ENCODE measurements around the gene SYNJ2.

The SYNJ2 gene

GRCh38 chr6:158038291-158039177 lies 56.9 kb downstream of the SYNJ2 start:
- no peak overlapping the region for H3K9ac ChIP-seq (ENCODE audit: low read length)
- H3K4me3 ChIP-seq (ENCODE audit: low read depth in 1 of 2, low read length in 2 of 2), result no peak overlapping the region
- no peaks in the 10 kb centered on the region for H3K27me3 ChIP-seq (ENCODE audit: control insufficient read depth in 1 of 2, insufficient read depth in 2 of 2, low read length in 2 of 2)
- H3K9me3 ChIP-seq (ENCODE audit: low read length), result no peaks in the 10 kb centered on the region
- H3K27ac ChIP-seq (ENCODE audit: low read depth, low read length), result no peak overlapping the region
- H3K36me3 ChIP-seq (ENCODE audit: insufficient read depth, low read length), result peaks cover 3% of the 10 kb centered on the region
- H3K4me1 ChIP-seq (ENCODE audit: insufficient read depth, low read length), result peaks cover 32% of the 10 kb centered on the region

- Histone ChIP-seq H3K4me3 (ENCODE audit: low read depth in 1 of 2, low read length in 2 of 2) (no peak overlapping the region), H3K27ac (ENCODE audit: low read depth, low read length) (no peak overlapping the region), H3K9ac (ENCODE audit: low read length) (no peak overlapping the region), H3K9me3 (ENCODE audit: low read length) (no peaks in the 10 kb centered on the region), H3K4me1 (ENCODE audit: insufficient read depth, low read length) (peaks cover 32% of the 10 kb centered on the region), H3K27me3 (ENCODE audit: control insufficient read depth in 1 of 2, insufficient read depth in 2 of 2, low read length in 2 of 2) (no peaks in the 10 kb centered on the region), H3K36me3 (ENCODE audit: insufficient read depth, low read length) (peaks cover 9% of the 10 kb centered on the region)
Measured at GRCh38 chr6:158039178-158039557, 57.5 kb downstream of the SYNJ2 start.

GRCh38 chr6:158039571-158040050 lies 57.9 kb downstream of the SYNJ2 start:
- H3K4me1 ChIP-seq (ENCODE audit: insufficient read depth, low read length), result peaks cover 32% of the 10 kb centered on the region
- no peaks in the 10 kb centered on the region for H3K27me3 ChIP-seq (ENCODE audit: control insufficient read depth in 1 of 2, insufficient read depth in 2 of 2, low read length in 2 of 2)
- no peak overlapping the region for H3K9ac ChIP-seq (ENCODE audit: low read length)
- no peak overlapping the region for H3K4me3 ChIP-seq (ENCODE audit: low read depth in 1 of 2, low read length in 2 of 2)
- H3K27ac ChIP-seq (ENCODE audit: low read depth, low read length), result no peak overlapping the region
- H3K36me3 ChIP-seq (ENCODE audit: insufficient read depth, low read length), result peaks cover 9% of the 10 kb centered on the region
- H3K9me3 ChIP-seq (ENCODE audit: low read length), result no peaks in the 10 kb centered on the region

- Histone ChIP-seq H3K36me3 (ENCODE audit: insufficient read depth, low read length) (peaks cover 9% of the 10 kb centered on the region), H3K27me3 (ENCODE audit: control insufficient read depth in 1 of 2, insufficient read depth in 2 of 2, low read length in 2 of 2) (no peaks in the 10 kb centered on the region), H3K4me1 (ENCODE audit: insufficient read depth, low read length) (peaks cover 32% of the 10 kb centered on the region), H3K4me3 (ENCODE audit: low read depth in 1 of 2, low read length in 2 of 2) (no peak overlapping the region), H3K27ac (ENCODE audit: low read depth, low read length) (no peak overlapping the region), H3K9ac (ENCODE audit: low read length) (no peak overlapping the region), H3K9me3 (ENCODE audit: low read length) (no peaks in the 10 kb centered on the region)
Measured at GRCh38 chr6:158040051-158040803, 58.6 kb downstream of the SYNJ2 start.

GRCh38 chr6:158040804-158041347 lies 59.2 kb downstream of the SYNJ2 start:
- no peak overlapping the region for H3K27ac ChIP-seq (ENCODE audit: low read depth, low read length)
- H3K27me3 ChIP-seq (ENCODE audit: control insufficient read depth in 1 of 2, insufficient read depth in 2 of 2, low read length in 2 of 2), result no peaks in the 10 kb centered on the region
- H3K9ac ChIP-seq (ENCODE audit: low read length), result no peak overlapping the region
- H3K9me3 ChIP-seq (ENCODE audit: low read length), result no peaks in the 10 kb centered on the region
- H3K4me1 ChIP-seq (ENCODE audit: insufficient read depth, low read length), result peaks cover 32% of the 10 kb centered on the region
- peaks cover 9% of the 10 kb centered on the region for H3K36me3 ChIP-seq (ENCODE audit: insufficient read depth, low read length)
- no peak overlapping the region for H3K4me3 ChIP-seq (ENCODE audit: low read depth in 1 of 2, low read length in 2 of 2)

GRCh38 chr6:158041370-158041769 lies 59.7 kb downstream of the SYNJ2 start:
- Histone ChIP-seq H3K27me3 (ENCODE audit: control insufficient read depth in 1 of 2, insufficient read depth in 2 of 2, low read length in 2 of 2) (no peaks in the 10 kb centered on the region), H3K36me3 (ENCODE audit: insufficient read depth, low read length) (peaks cover 9% of the 10 kb centered on the region), H3K27ac (ENCODE audit: low read depth, low read length) (no peak overlapping the region), H3K4me1 (ENCODE audit: insufficient read depth, low read length) (peaks cover 32% of the 10 kb centered on the region), H3K9ac (ENCODE audit: low read length) (no peak overlapping the region), H3K9me3 (ENCODE audit: low read length) (no peaks in the 10 kb centered on the region), H3K4me3 (ENCODE audit: low read depth in 1 of 2, low read length in 2 of 2) (no peak overlapping the region)

- peak overlapping the region; percentile 38 for H3K27ac ChIP-seq (ENCODE audit: low read depth, low read length)
- peaks cover 32% of the 10 kb centered on the region for H3K4me1 ChIP-seq (ENCODE audit: insufficient read depth, low read length)
- no peak overlapping the region for H3K4me3 ChIP-seq (ENCODE audit: low read depth in 1 of 2, low read length in 2 of 2)
- H3K9me3 ChIP-seq (ENCODE audit: low read length), result no peaks in the 10 kb centered on the region
- no peak overlapping the region for H3K9ac ChIP-seq (ENCODE audit: low read length)
- H3K36me3 ChIP-seq (ENCODE audit: insufficient read depth, low read length), result peaks cover 9% of the 10 kb centered on the region
- H3K27me3 ChIP-seq (ENCODE audit: control insufficient read depth in 1 of 2, insufficient read depth in 2 of 2, low read length in 2 of 2), result no peaks in the 10 kb centered on the region
Measured at GRCh38 chr6:158041788-158042187, 60.1 kb downstream of the SYNJ2 start.

GRCh38 chr6:158042245-158042798 lies 60.7 kb downstream of the SYNJ2 start:
- Histone ChIP-seq H3K4me3 (ENCODE audit: low read depth in 1 of 2, low read length in 2 of 2) (no peak overlapping the region), H3K4me1 (ENCODE audit: insufficient read depth, low read length) (peaks cover 32% of the 10 kb centered on the region), H3K36me3 (ENCODE audit: insufficient read depth, low read length) (peaks cover 9% of the 10 kb centered on the region), H3K9me3 (ENCODE audit: low read length) (no peaks in the 10 kb centered on the region), H3K27ac (ENCODE audit: low read depth, low read length) (peak overlapping the region; percentile 38), H3K27me3 (ENCODE audit: control insufficient read depth in 1 of 2, insufficient read depth in 2 of 2, low read length in 2 of 2) (no peaks in the 10 kb centered on the region), H3K9ac (ENCODE audit: low read length) (no peak overlapping the region)

GRCh38 chr6:158043008-158043407 lies 61.3 kb downstream of the SYNJ2 start:
- no peak overlapping the region for H3K9ac ChIP-seq (ENCODE audit: low read length)
- H3K36me3 ChIP-seq (ENCODE audit: insufficient read depth, low read length), result peaks cover 9% of the 10 kb centered on the region
- H3K4me3 ChIP-seq (ENCODE audit: low read depth in 1 of 2, low read length in 2 of 2), result no peak overlapping the region
- peaks cover 32% of the 10 kb centered on the region for H3K4me1 ChIP-seq (ENCODE audit: insufficient read depth, low read length)
- H3K9me3 ChIP-seq (ENCODE audit: low read length), result no peaks in the 10 kb centered on the region
- no peak overlapping the region for H3K27ac ChIP-seq (ENCODE audit: low read depth, low read length)
- no peaks in the 10 kb centered on the region for H3K27me3 ChIP-seq (ENCODE audit: control insufficient read depth in 1 of 2, insufficient read depth in 2 of 2, low read length in 2 of 2)

- no peak overlapping the region for H3K4me3 ChIP-seq (ENCODE audit: low read depth in 1 of 2, low read length in 2 of 2)
- H3K27me3 ChIP-seq (ENCODE audit: control insufficient read depth in 1 of 2, insufficient read depth in 2 of 2, low read length in 2 of 2), result no peaks in the 10 kb centered on the region
- H3K36me3 ChIP-seq (ENCODE audit: insufficient read depth, low read length), result peaks cover 9% of the 10 kb centered on the region
- no peak overlapping the region for H3K9ac ChIP-seq (ENCODE audit: low read length)
- peaks cover 32% of the 10 kb centered on the region for H3K4me1 ChIP-seq (ENCODE audit: insufficient read depth, low read length)
- H3K27ac ChIP-seq (ENCODE audit: low read depth, low read length), result no peak overlapping the region
- no peaks in the 10 kb centered on the region for H3K9me3 ChIP-seq (ENCODE audit: low read length)
Measured at GRCh38 chr6:158043586-158044524, 62.2 kb downstream of the SYNJ2 start.
